ENCODE measurements around the gene SERHL2. TPM values are rescaled to one million over a fixed set of nuclear protein-coding genes. Genes with fewer than 3 reads are reported as not detected.
"Not testable (repeated sequence)": the region's sequence is repeated elsewhere in the genome, so short reads cannot be mapped to it uniquely, and the experiment has no call there.

The SERHL2 gene
- total RNA-seq, 2 experiments from 2014 or later, result 0.69 TPM; not detected in 1

DNA sequence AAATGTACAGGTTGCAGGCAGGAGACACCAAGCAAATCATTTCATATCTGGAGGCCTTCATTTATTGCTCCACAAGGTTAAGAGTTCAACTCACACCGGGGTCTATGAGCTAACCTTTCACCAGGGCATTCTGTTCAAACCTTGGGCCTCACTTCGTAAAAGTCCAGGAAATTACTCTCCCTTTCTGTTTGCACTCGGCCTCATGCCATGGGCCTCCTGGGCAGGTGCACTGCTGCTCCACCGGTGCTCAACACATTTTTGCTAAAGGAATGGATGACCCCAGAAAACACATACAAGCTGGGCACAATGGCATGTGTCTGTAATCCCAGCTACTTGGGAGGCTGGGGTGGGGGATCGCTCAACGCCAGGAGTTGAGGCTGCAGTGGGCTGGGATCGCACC lies 17.6 kb upstream of the SERHL2 start:
- DNase-seq, result no peak
- Histone ChIP-seq H3K27ac (ENCODE audit: low read depth in 1 of 2, low read length in 2 of 2) (no peak overlapping the region), H3K9me3 (ENCODE audit: control insufficient read depth in 1 of 2, insufficient read depth in 1 of 2, low read length in 2 of 2) (no peaks in the 10 kb centered on the region), H3K4me3 (ENCODE audit: low read length) (no peak overlapping the region), H3K4me1 (ENCODE audit: insufficient read depth, low read length) (peaks cover 14% of the 10 kb centered on the region), H3K27me3 (ENCODE audit: control insufficient read depth in 1 of 2, insufficient read depth in 2 of 2, low read length in 2 of 2) (no peaks in the 10 kb centered on the region), H3K36me3 (ENCODE audit: insufficient read depth, low read length) (no peaks in the 10 kb centered on the region)
- CTCF ChIA-PET, result no interaction called here
- POLR2A ChIA-PET, result interaction anchor here (0.6 kb wide), 1 partner anchor 1443 kb away, joined by 3 read pairs; the partner anchor contains the start of gene EP300
- H3K4me3 Mint-ChIP-seq, result no peak overlapping the region
- no peaks in the 10 kb centered on the region for H3K27me3 Mint-ChIP-seq
- intact Hi-C loops (cut with DNase I, micrococcal nuclease), result no loop called here
- peaks cover 9% of the 10 kb centered on the region for H3K4me1 Mint-ChIP-seq (ENCODE audit: low read depth)
- no peaks in the 10 kb centered on the region for H3K36me3 Mint-ChIP-seq (ENCODE audit: low read depth)
- no peak overlapping the region for H3K27ac Mint-ChIP-seq
- H3K9me3 Mint-ChIP-seq, result no peaks in the 10 kb centered on the region
- no peak for ATAC-seq (ENCODE audit: poor library complexity)
- no peak for TF ChIP-seq CTCF (IDR thresholded peaks at IDR 0.05)

- H3K9me3 ChIP-seq (ENCODE audit: control insufficient read depth in 1 of 2, insufficient read depth in 1 of 2, low read length in 2 of 2); H3K27me3 ChIP-seq (ENCODE audit: control insufficient read depth in 1 of 2, insufficient read depth in 2 of 2, low read length in 2 of 2); H3K4me3 Mint-ChIP-seq; H3K27me3 Mint-ChIP-seq; H3K9me3 Mint-ChIP-seq; intact Hi-C loops (cut with DNase I, micrococcal nuclease); H3K4me1 Mint-ChIP-seq (ENCODE audit: low read depth); H3K27ac Mint-ChIP-seq; ATAC-seq (ENCODE audit: poor library complexity); CTCF ChIA-PET; H3K4me3 ChIP-seq (ENCODE audit: low read length); H3K36me3 Mint-ChIP-seq (ENCODE audit: low read depth); H3K36me3 ChIP-seq (ENCODE audit: insufficient read depth, low read length); H3K27ac ChIP-seq (ENCODE audit: low read depth in 1 of 2, low read length in 2 of 2): not testable (repeated sequence)
- POLR2A ChIA-PET, result interaction anchor here (0.6 kb wide), 1 partner anchor 1444 kb away, joined by 3 read pairs; the partner anchor contains the start of gene EP300
- peaks cover 14% of the 10 kb centered on the region for H3K4me1 ChIP-seq (ENCODE audit: insufficient read depth, low read length)
- DNase-seq, result peak in 1 of 14 experiments; percentile 12
These were observed 17.1 kb upstream of the SERHL2 start for GRCh38 chr22:42536634-42537033.

GRCh38 chr22:42537199-42537831 lies 16.4 kb upstream of the SERHL2 start:
- H3K27ac Mint-ChIP-seq; H3K27ac ChIP-seq (ENCODE audit: low read depth in 1 of 2, low read length in 2 of 2); H3K4me1 Mint-ChIP-seq (ENCODE audit: low read depth); intact Hi-C loops (cut with DNase I, micrococcal nuclease); POLR2A ChIA-PET; H3K27me3 ChIP-seq (ENCODE audit: control insufficient read depth in 1 of 2, insufficient read depth in 2 of 2, low read length in 2 of 2); H3K4me3 ChIP-seq (ENCODE audit: low read length); H3K36me3 Mint-ChIP-seq (ENCODE audit: low read depth); CTCF ChIA-PET; H3K27me3 Mint-ChIP-seq; H3K9me3 Mint-ChIP-seq; H3K9me3 ChIP-seq (ENCODE audit: control insufficient read depth in 1 of 2, insufficient read depth in 1 of 2, low read length in 2 of 2); H3K4me3 Mint-ChIP-seq; H3K36me3 ChIP-seq (ENCODE audit: insufficient read depth, low read length): not testable (repeated sequence)
- peaks cover 14% of the 10 kb centered on the region for H3K4me1 ChIP-seq (ENCODE audit: insufficient read depth, low read length)
- ATAC-seq (ENCODE audit: poor library complexity) (peak; percentile 44), DNase-seq (peak in 1 of 14 experiments; percentile 16)

- H3K36me3 Mint-ChIP-seq (ENCODE audit: low read depth); POLR2A ChIA-PET; H3K4me3 ChIP-seq (ENCODE audit: low read length); H3K27ac ChIP-seq (ENCODE audit: low read depth in 1 of 2, low read length in 2 of 2); DNase-seq; H3K4me1 ChIP-seq (ENCODE audit: insufficient read depth, low read length); H3K9me3 Mint-ChIP-seq; H3K27me3 Mint-ChIP-seq; H3K9me3 ChIP-seq (ENCODE audit: control insufficient read depth in 1 of 2, insufficient read depth in 1 of 2, low read length in 2 of 2); H3K36me3 ChIP-seq (ENCODE audit: insufficient read depth, low read length); H3K27ac Mint-ChIP-seq; CTCF ChIA-PET; H3K27me3 ChIP-seq (ENCODE audit: control insufficient read depth in 1 of 2, insufficient read depth in 2 of 2, low read length in 2 of 2); H3K4me3 Mint-ChIP-seq; intact Hi-C loops (cut with DNase I, micrococcal nuclease); H3K4me1 Mint-ChIP-seq (ENCODE audit: low read depth): not testable (repeated sequence)
- peak; percentile 54 for ATAC-seq (ENCODE audit: poor library complexity)
These were observed 14.5 kb upstream of the SERHL2 start for GRCh38 chr22:42539236-42539771.

All from CD4-positive, alpha-beta T cell (primary cell).